HG03039 (cell line): ENCODE results near the gene GPR132.

Experiments used
- ATAC-seq: cut with Tn5 transposase; IDR thresholded peaks from one replicate; pipeline ENCODE4 v1.9.1; 2021; ENCODE audit warnings: mild to moderate bottlenecking, moderate library complexity; ENCODE audit not compliant: unreplicated experiment

GPR132 gene

DNA sequence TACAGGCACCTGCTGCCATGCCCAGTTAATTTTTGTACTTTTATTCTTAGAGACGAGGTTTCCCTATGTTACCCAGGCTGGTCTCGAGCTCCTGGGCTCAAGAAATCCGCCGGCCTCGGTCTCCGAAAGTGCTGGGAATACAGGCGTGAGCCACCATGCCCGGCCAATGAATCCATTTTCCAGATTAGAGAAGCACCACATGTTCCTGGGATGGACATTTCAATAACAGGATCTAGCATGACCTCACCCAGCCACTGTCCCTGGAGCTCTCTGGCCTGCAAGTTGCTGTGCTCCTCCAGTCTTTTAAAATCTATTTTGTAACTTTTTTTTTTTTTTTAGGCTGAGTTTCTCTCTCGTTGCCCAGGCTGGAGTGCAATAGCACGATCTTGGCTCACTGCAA, 2.2 kb downstream of the GPR132 start:
- ATAC-seq, result no peak

GRCh38 chr14:105062048-105062433, 3.2 kb downstream of the GPR132 start:
- ATAC-seq, result no peak

GRCh38 chr14:105061428-105062047, 3.7 kb downstream of the GPR132 start:
- ATAC-seq, result no peak

- no peak for ATAC-seq
Measured at GRCh38 chr14:105060751-105061427, 4.3 kb downstream of the GPR132 start.

DNA sequence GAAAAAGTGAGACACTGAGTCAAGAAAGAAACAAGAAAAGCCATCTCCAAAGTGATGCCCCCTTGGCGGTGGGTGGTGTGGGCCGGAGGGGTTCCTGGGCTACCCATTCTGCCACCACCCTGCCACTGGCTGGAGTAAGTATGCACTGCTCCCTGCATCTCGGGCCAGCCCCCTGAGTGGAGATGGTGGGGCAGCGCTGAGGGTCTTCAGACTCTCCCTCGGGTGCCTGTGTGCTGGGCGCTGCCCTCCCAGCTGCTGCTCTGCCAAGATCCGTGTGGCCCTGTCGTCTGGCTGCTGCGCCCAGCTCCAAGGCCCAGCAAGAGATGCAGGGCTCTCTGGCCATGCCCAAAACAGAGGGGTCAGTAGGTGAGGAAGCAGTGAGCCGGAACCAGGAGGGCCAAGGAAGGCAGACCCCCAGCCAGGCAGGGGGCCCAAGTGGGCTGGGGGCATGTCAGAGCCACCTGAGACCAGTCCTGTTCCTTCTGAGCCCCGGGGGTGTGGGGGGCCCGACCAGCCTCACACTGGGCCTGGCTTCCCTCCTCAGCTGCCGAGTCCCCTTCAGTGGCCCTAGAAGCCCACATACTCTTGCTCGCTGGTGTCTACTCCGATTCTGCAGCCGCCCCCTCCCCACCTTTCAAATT, 5.2 kb downstream of the GPR132 start:
- ATAC-seq, result no peak

DNA sequence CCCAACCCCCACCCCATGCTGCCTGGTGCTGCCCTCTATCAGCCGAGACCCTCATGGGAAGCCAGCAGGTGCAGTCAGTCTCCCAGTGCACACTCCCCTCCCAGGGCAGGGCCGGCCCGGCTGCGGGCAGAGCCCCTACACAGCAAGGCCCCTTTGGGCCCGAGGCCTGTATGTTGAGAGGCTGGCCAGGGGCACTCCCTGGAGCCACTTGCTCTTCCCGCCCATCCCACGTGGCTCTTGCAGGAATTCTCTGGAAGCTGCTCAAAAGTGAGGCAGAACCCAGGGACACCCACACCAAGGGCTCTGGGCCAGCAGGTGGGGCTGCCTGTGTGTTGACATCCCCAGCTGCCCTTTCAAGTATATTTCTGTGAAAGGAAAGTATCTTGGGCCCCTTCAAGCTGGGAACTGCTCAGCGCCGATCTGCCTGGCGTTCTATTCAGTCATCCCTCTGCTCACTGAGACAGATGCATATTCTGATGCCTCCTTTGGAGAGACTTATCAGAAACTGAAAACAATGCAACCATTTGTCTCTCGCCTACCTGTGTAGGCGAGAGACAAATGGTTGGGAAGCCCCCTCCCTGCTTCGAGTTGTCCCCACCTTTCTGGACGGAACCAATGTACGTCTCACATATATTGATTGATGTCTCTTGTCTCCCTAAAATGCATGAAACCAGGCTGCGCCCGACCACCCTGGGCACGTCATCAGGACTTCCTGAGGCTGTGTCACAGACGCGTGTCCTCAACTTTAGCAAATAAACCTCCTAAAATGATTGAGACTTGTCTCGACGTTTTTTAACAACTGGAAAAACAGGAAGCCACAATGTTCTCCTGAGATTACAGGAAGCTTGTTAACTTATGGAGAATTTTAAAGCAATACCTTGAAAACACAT, 6.0 kb downstream of the GPR132 start:
- ATAC-seq, result no peak

DNA sequence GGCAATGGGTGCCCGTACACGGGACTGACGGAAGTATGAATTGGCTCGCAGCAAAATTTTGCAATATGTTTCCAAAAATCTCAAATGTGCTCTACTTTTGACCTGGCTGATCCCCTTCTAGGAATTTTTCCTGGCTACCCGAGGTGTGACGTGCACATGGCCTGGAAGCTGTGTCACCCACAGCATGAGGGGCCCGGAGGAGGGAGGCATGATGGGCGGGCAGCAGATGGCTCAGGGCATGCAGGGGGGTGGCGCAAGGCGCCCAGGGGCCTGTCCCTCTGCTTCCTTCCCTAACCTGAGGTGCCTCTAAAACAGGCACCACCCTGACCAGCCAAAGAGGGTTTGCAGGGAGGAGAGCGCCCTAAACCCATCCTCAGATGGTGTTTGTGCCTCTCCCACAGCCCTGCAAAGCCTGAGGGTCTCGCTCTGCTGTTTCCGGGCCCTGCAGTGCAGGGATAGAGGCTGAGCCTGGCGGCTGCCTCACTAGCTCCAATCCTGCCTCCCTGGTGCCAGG, 6.7 kb downstream of the GPR132 start:
- ATAC-seq, result no peak

DNA sequence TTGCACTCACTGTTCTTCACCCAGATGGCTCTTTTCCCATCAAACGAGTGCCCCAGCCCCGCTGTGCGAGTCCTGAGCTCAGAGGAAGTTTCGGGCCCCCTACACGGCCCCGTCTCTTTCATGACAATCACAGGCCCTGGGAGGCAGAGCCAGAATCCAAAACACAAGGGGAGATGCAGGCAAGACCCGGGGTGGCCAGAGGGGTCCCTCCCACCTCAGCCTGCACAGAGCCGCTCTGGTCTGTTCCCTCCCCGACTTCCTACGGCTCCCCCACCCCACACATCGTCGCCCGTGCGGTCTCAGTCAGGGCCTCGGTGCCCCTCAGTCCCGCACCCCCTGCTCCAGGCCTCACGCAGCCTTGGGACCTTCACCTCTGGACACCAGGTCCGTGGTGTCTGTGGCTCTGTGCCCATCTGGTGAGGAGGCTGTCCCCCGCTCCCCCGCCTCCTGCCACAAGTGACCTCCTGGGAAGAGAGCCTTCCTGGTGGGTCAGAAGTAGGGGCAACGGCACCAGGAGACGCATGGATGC, 8.9 kb downstream of the GPR132 start:
- ATAC-seq, result no peak

DNA sequence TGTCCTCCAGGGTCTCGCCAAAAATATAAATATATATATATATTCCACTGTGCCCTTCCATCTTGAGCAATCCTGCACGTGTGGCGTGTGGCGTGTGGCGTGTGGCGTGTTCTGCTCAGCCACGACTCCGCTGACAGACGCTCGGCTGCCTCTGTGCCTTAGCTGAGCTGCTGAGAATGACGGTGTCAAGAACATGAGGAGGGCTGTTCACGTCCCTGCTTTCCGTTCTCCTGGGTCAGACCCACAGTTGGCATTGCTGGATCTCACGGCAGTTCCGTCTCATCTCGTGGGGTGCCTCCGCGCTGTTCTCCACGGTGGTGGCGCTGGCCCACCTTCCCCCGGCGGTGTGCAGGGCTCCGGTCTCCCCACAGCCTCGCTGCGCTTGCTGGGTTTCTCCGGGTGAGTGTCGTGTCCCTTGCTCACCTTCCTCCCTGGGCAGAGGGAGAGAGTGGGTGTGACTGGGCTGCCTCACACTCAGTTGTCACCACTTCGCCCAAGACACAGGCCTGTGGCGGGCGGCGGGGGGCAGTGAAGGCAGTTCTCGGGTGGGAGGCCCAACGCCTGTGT, 9.4 kb downstream of the GPR132 start:
- no peak for ATAC-seq

- ATAC-seq, result no peak
Measured at GRCh38 chr14:105055334-105055733, 9.9 kb downstream of the GPR132 start.

- no peak for ATAC-seq
Measured at GRCh38 chr14:105053996-105054395, 11.2 kb downstream of the GPR132 start.

- no peak for ATAC-seq
Measured at GRCh38 chr14:105053421-105053820, 11.8 kb downstream of the GPR132 start.

GRCh38 chr14:105052110-105052458, 13.1 kb downstream of the GPR132 start:
- ATAC-seq, result no peak

DNA sequence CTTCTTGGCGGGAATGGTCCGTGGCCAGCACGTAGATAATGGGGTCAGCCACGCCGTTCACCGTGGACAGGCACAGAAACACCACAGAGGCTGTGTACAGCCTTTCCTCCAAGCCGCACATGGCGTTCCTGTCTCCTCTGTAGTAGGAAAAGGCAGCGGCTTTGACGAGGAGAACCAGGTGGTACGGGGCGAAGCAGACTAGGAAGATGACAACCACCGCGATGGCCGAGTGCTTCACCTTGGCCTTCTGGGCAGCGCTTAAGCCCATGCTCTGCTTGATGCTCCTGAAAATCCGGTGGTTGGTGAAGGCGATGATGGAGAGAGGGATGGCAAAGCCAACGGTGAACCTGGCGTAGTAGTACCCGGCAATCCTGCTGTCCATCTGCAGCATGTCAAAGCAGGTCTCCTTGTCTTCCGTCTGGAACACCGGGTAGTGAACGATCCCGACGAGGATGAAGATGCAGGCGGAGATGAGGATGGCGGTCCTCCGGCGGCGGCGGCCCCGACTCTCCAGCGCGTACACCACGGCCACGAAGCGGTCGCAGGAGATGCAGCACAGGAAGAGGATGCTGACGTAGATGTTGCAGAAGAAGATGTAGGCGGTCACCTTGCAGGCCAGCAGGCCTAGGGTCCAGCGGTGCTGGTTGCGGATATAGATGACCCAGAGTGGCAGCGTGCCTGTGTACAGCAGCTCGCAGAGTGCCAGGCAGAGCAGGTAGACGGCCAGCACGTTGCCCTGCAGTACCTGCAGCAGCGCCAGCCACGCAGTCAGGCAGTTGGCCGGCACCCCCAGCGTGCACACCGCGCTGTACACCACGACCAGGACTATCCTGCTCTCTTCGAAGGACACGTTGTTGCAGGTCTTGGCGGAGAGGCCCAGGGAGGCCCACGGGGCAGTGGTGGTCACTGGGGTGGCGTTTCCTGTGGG, 13.8 kb downstream of the GPR132 start:
- no peak for ATAC-seq

DNA sequence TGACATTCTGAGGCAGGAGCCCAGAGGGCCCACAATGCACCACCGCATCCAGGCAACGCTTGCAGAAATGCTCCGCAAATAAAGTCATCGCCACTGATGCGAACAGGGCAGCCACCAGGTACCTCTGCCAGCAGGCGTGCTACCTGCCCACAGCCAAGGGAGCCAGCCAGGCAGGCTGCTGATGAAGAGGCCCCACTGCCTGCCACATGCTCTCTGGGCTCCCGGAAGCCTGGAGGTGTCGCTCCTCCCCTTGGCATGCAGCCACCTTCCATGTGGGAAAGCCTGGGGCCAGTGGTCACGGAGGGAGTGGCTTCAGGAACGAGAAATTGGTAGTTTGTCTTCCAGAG, 14.7 kb downstream of the GPR132 start:
- ATAC-seq, result no peak

DNA sequence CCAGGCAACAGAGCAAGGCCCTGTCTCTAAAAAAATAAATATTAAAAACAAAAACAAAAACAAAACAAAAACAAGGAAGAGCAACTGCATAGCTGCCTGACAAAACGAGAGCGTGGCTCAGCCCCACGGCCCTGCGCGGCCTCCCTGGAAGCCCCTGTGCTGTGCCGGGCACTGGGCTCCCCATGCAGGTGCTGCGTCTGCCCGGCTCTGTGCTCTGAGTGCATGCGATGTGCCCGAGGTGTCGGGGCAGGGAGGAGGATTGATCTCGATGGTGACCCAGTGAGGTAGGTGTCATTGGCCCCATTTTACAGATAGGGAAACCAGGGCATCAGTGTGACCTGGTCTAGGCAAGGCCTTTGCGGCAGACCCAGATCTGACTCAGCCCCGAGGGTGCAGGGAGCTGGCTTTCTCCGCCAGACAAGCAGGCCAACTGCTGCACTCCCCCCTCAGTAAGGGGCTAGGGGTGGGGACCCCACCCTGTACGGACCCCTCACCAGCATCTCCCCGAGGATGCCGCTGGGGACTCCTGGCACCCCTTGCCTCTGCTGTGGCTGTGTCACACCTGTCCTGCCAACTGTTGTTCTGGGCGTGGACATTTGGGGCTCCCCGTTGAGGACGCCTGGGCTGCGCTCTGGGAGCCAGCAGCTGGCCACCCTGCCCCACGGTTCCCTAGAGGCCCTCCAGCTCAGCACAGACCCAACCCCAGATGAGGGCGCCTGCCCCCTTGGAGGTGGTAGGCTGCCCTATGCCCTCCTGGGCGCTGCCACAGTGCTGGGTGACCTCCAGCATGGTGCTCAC, 15.3 kb downstream of the GPR132 start:
- no peak for ATAC-seq

DNA sequence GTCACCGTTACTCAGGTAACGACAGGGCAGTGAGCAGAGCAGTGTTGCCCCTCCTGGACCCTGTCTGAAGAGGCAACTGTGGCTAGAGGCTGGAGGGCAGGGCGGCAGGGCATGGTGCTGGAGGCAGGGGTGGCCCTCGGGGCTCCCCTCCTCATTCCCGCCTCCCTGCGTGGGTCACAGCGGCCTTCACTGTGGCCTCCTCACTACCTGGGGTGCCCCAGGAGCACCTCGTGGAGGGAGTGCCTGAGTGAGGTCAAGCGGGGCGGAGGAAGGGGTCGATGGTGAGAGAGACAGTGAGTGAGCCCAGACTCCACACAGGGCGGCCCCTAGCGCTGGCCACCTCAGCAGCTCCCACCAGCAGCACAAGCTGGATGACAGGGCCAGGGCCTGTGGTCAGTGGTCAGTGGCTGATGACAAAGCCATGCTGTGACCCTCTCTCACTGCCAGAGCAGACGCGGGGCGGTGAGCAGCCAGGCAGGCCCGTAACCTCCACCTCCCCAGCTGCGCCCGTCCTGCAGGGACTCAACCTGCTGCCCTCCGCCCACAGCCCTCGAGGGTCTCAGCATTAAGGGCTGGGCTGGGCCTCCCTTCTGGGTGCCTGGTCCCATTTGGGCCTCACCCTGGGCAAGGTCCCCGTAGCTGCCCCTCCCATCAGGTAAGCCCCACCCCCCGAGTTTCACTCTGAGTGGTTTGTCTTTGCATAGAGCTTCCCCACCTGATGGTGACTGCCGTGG, 17.8 kb downstream of the GPR132 start:
- no peak for ATAC-seq

DNA sequence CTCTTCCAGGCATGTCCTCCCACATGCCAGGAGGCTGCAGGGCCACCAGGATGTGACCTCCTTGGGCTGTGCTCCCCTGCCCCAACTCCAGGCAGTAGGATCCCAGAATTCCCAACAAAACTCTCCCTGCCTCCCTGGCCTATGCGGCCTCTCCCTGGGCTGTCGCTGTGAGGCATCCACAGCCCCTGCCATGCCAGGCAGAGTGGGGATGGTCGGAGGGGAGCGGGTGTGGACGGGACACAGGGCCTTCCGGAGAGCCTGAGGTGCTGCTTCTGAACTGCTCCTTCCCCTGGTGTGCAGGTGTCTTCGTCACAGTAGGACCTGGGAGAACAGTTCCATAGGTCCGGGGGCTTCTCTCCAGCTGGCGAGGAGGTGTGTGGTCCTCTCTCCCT, 18.3 kb downstream of the GPR132 start:
- ATAC-seq, result no peak
